Measurements from ENCODE around the gene TGFBR3L. TPM values are rescaled to one million over a fixed set of nuclear protein-coding genes. Genes with fewer than 3 reads are reported as not detected.

TGFBR3L gene
- total and polyA plus RNA-seq, 2 of the 13 experiments (the other 11 are each of a cell fraction or from before 2014, with no cell fraction given), result 0.20 to 1.0 TPM

- TF ChIP-seq ZHX1 (CRISPR knock-in tag; IDR thresholded peaks at IDR 0.05; ENCODE audit: low read depth), result peak; percentile 85; the same call in 1 of the 2 replicates
- TF ChIP-seq SATB2 (CRISPR knock-in tag; IDR thresholded peaks at IDR 0.05), result no peak
- 0 out of 2 replicates have a peak, but pooled peaks have one; percentile 30 for TF ChIP-seq ZFYVE20 (CRISPR knock-in tag; IDR thresholded peaks at IDR 0.05; ENCODE audit: borderline replicate concordance, low read depth)
- TF ChIP-seq ATM (IDR thresholded peaks at IDR 0.05; ENCODE audit: borderline replicate concordance), result no peak
- no peak for TF ChIP-seq ZNF3 (CRISPR knock-in tag; IDR thresholded peaks at IDR 0.05)
- peak; percentile 87; the same call in 1 of the 2 replicates for TF ChIP-seq KDM5B (CRISPR knock-in tag; IDR thresholded peaks at IDR 0.05; ENCODE audit: borderline replicate concordance)
- peak; percentile 64; the same call in 1 of the 2 replicates for TF ChIP-seq ZFP90 (CRISPR knock-in tag; IDR thresholded peaks at IDR 0.05; ENCODE audit: borderline replicate concordance)
- no peak; the same call in 1 of the 2 replicates for TF ChIP-seq ZFAT (CRISPR knock-in tag; conservative IDR thresholded peaks at IDR 0.05)
- TF ChIP-seq SMAD9 (CRISPR knock-in tag; IDR thresholded peaks at IDR 0.05), result peak; percentile 69; the same call in 1 of the 2 replicates
- TF ChIP-seq ZNF724P (CRISPR knock-in tag; IDR thresholded peaks at IDR 0.05; ENCODE audit: borderline replicate concordance), result no peak; the same call in 1 of the 2 replicates
- TF ChIP-seq AGO1 (IDR thresholded peaks at IDR 0.05; ENCODE audit: low read depth, low read length, poor library complexity, severe bottlenecking), result no peak
- TF ChIP-seq CREM (IDR thresholded peaks at IDR 0.05), result peak; percentile 90
- peak; percentile 45; the same call in 1 of the 2 replicates for TF ChIP-seq CREM (CRISPR knock-in tag; IDR thresholded peaks at IDR 0.05)
- no peak for TF ChIP-seq ZFP36L1 (CRISPR knock-in tag; IDR thresholded peaks at IDR 0.05)
- TF ChIP-seq ETV5 (CRISPR knock-in tag; IDR thresholded peaks at IDR 0.05; ENCODE audit: borderline replicate concordance), result no peak; the same call in 1 of the 2 replicates
- no peak for TF ChIP-seq LRRFIP1 (CRISPR knock-in tag; conservative IDR thresholded peaks at IDR 0.05)
- TF ChIP-seq XRCC5 (optimal IDR thresholded peaks at IDR 0.05; ENCODE audit: low read length), result peak; percentile 15
- TF ChIP-seq ZSCAN31 (CRISPR knock-in tag; IDR thresholded peaks at IDR 0.05; ENCODE audit: low read depth), result peak; percentile 58; the same call in 1 of the 2 replicates
- TF ChIP-seq ERF (CRISPR knock-in tag; IDR thresholded peaks at IDR 0.05), result peak; percentile 85
- no peak; the same call in 1 of the 2 replicates for TF ChIP-seq ZNF256 (CRISPR knock-in tag; conservative IDR thresholded peaks at IDR 0.05)
- peak; percentile 50; the same call in 1 of the 2 replicates for TF ChIP-seq ZNF580 (CRISPR knock-in tag; IDR thresholded peaks at IDR 0.05; ENCODE audit: borderline replicate concordance, low read depth)
- TF ChIP-seq HIVEP1 (CRISPR knock-in tag; IDR thresholded peaks at IDR 0.05), result peak; percentile 93
- no peak for TF ChIP-seq ZNF75D (CRISPR knock-in tag; IDR thresholded peaks at IDR 0.05; ENCODE audit: borderline replicate concordance)
These were observed 29.0 kb downstream of the TGFBR3L start, which contains the start of gene TIMM44 (continued) for GRCh38 chr19:7943444-7944176.

All from HepG2 (cell line).